B cell (primary cell): ENCODE data around the gene ATCAY.

Experiments
- CTCF ChIP-seq: fragments of 200-600 bp; IDR thresholded peaks from one replicate; pipeline ENCODE4 v1.8.0; 2022; ENCODE audit warnings: antibody characterized with exemption, mild to moderate bottlenecking
- EZH2 ChIP-seq: IDR thresholded peaks from 2 replicates; pipeline ENCODE4 v1.6.1; 2012; ENCODE audit warnings: borderline replicate concordance, low read depth, mild to moderate bottlenecking, moderate library complexity, low read length; ENCODE audit not compliant: insufficient read depth, poor library complexity, severe bottlenecking

GRCh38 chr19:3863648-3864047 is 16.8 kb upstream of the ATCAY start:
- no peak for TF ChIP-seq EZH2
- TF ChIP-seq CTCF, result no peak
